GM23338 (cell line): Measurements from ENCODE around the gene REEP3. TPM values are rescaled to one million over a fixed set of nuclear protein-coding genes. Genes with fewer than 3 reads are reported as not detected.

Source experiments
- ATAC-seq: fragments of 200-7000 bp; cut with Tn5 transposase; 3 replicates; pipeline ENCODE4 v1.9.1; 2020
- DNase-seq: peaks from one replicate; pipeline ENCODE4 v3.0.0-alpha.2; 2015; ENCODE audit warnings: low spot score
- H2AFZ ChIP-seq: fragments of 200-600 bp; sonication (generic); 2 replicates; pipeline ENCODE4 v1.8.0; 2016; ENCODE audit warnings: antibody characterized with exemption, mild to moderate bottlenecking, moderate library complexity
- H3F3A ChIP-seq: fragments of 200-600 bp; sonication (generic); replicated peaks from 2 replicates; pipeline ENCODE4 v1.8.0; 2017; ENCODE audit warnings: antibody characterized with exemption, mixed run types, low read depth
- H3K27ac ChIP-seq: fragments of 200-600 bp; sonication (generic); 2 replicates; pipeline ENCODE4 v1.6.1; 2016; ENCODE audit warnings: low read depth
- H3K27me3 ChIP-seq: fragments of 200-600 bp; sonication (generic); 2 replicates; pipeline ENCODE4 v1.8.0; 2016; ENCODE audit warnings: mild to moderate bottlenecking, mixed run types, moderate library complexity; ENCODE audit not compliant: insufficient read depth
- H3K36me3 ChIP-seq: fragments of 200-600 bp; sonication (generic); 2 replicates; pipeline ENCODE4 v1.8.0; 2016; ENCODE audit warnings: mild to moderate bottlenecking; ENCODE audit not compliant: insufficient read depth
- H3K4me1 ChIP-seq: fragments of 200-600 bp; sonication (generic); 2 replicates; pipeline ENCODE4 v1.8.0; 2016; ENCODE audit warnings: mild to moderate bottlenecking, moderate library complexity; ENCODE audit not compliant: insufficient read depth
- H3K4me2 ChIP-seq: fragments of 200-600 bp; sonication (generic); 2 replicates; pipeline ENCODE4 v1.7.1; 2017; ENCODE audit warnings: mixed run types
- H3K4me3 ChIP-seq: fragments of 200-600 bp; sonication (generic); 2 replicates; pipeline ENCODE4 v1.6.1; 2016; ENCODE audit warnings: mixed run types
- H3K79me2 ChIP-seq: fragments of 200-600 bp; sonication (generic); replicated peaks from 2 replicates; pipeline ENCODE4 v1.8.0; 2017; ENCODE audit warnings: mild to moderate bottlenecking; ENCODE audit not compliant: insufficient read depth
- H3K9me2 ChIP-seq: fragments of 200-600 bp; sonication (generic); 2 replicates; pipeline ENCODE4 v1.8.0; 2017; ENCODE audit not compliant: insufficient read depth
- H4K20me1 ChIP-seq: fragments of 200-600 bp; sonication (generic); replicated peaks from 2 replicates; pipeline ENCODE4 v1.8.0; 2017; ENCODE audit warnings: mild to moderate bottlenecking; ENCODE audit not compliant: insufficient read depth
- H3K27ac Mint-ChIP-seq: 2 replicates; pipeline ENCODE4 v1.8.0; 2020; ENCODE audit warnings: inconsistent platforms, mild to moderate bottlenecking, moderate library complexity, mixed read lengths
- H3K27me3 Mint-ChIP-seq: 3 replicates; pipeline ENCODE4 v1.8.0; 2022; ENCODE audit warnings: low read depth, mild to moderate bottlenecking, moderate library complexity, mixed read lengths, inconsistent platforms; ENCODE audit not compliant: insufficient read depth, poor library complexity
- H3K36me3 Mint-ChIP-seq: 3 replicates; pipeline ENCODE4 v1.8.0; 2021; ENCODE audit warnings: low read depth, mild to moderate bottlenecking, inconsistent platforms, moderate library complexity, mixed read lengths
- H3K4me1 Mint-ChIP-seq: 3 replicates; pipeline ENCODE4 v1.8.0; 2020; ENCODE audit warnings: mild to moderate bottlenecking, inconsistent platforms, mixed read lengths
- H3K4me3 Mint-ChIP-seq: 3 replicates; pipeline ENCODE4 v1.8.0; 2021; ENCODE audit warnings: moderate library complexity, mild to moderate bottlenecking, inconsistent platforms, mixed read lengths
- H3K9me3 Mint-ChIP-seq: 3 replicates; pipeline ENCODE4 v1.8.0; 2020; ENCODE audit warnings: moderate library complexity, mild to moderate bottlenecking, inconsistent platforms, mixed read lengths
- CREB1 ChIP-seq: fragments of 250-450 bp; sonication (Bioruptor Pico); IDR thresholded peaks from 2 replicates; pipeline ENCODE4 v1.5.0; 2020; ENCODE audit warnings: low read depth, mild to moderate bottlenecking, moderate library complexity
- CTCF ChIP-seq, 2 experiments: fragments of 200-600 bp in 1 of 2; sonication (generic) in 1 of 2; conservative IDR thresholded peaks; 2 replicates each; pipeline versions ENCODE4 v1.5.1 to v1.6.1; 2016 to 2017; ENCODE audit warnings: antibody characterized with exemption in 2 of 2, low read depth in 2 of 2, mild to moderate bottlenecking in 2 of 2, moderate library complexity in 1 of 2
- EZH2 ChIP-seq: fragments of 200-600 bp; sonication (generic); IDR thresholded peaks from one replicate; pipeline ENCODE4 v1.8.0; 2017; ENCODE audit warnings: antibody characterized with exemption, mild to moderate bottlenecking, low read depth; ENCODE audit not compliant: unreplicated experiment
- EZH2phosphoT487 ChIP-seq: fragments of 200-600 bp; sonication (generic); IDR thresholded peaks from one replicate; pipeline ENCODE4 v1.8.1; 2018; ENCODE audit warnings: antibody characterized with exemption; ENCODE audit not compliant: unreplicated experiment
- JUNB ChIP-seq: IDR thresholded peaks from one replicate; pipeline ENCODE4 v1.6.1; 2016; ENCODE audit warnings: antibody characterized with exemption; ENCODE audit not compliant: unreplicated experiment
- NANOG ChIP-seq: IDR thresholded peaks from 2 replicates; pipeline ENCODE4 v1.6.1; 2016; ENCODE audit warnings: antibody characterized with exemption, borderline replicate concordance
- POLR2AphosphoS5 ChIP-seq: IDR thresholded peaks from 2 replicates; pipeline ENCODE4 v1.6.1; 2016; ENCODE audit warnings: antibody characterized with exemption, low read depth
- STAT1 ChIP-seq: IDR thresholded peaks from one replicate; pipeline ENCODE4 v1.6.1; 2016; ENCODE audit warnings: antibody characterized with exemption; ENCODE audit not compliant: unreplicated experiment
- ZNF114 ChIP-seq: fragments of 250-450 bp; sonication (Bioruptor Pico); IDR thresholded peaks from 2 replicates; pipeline ENCODE4 v1.5.0; 2020; ENCODE audit warnings: mild to moderate bottlenecking, moderate library complexity
- ZNF331 ChIP-seq: fragments of 250-450 bp; sonication (Bioruptor Pico); IDR thresholded peaks from 2 replicates; pipeline ENCODE4 v1.5.0; 2020; ENCODE audit warnings: low read depth, mild to moderate bottlenecking, moderate library complexity
- polyA plus RNA-seq: library from polyadenylated mRNA; unstranded; fragments of >200 nt; fragmentation: Nextera tagmentation; extraction: Ambion mirVana; gene quantifications from 2 replicates; pipeline ENCODE4 v1.2.1, GENCODE V29; 2016
- total RNA-seq: library from RNA; depleted of rRNA; stranded (reverse); fragments of >200 nt; shearing (Covaris generic); gene quantifications from 2 replicates; pipeline ENCODE4 v1.2.3, GENCODE V29; 2014
- TF ChIP-seq, protein P1 (sequence below): fragments of 250-450 bp; sonication (Bioruptor Pico); IDR thresholded peaks from 2 replicates; pipeline ENCODE4 v1.5.0; 2020; ENCODE audit warnings: mild to moderate bottlenecking, moderate library complexity
- TF ChIP-seq, protein P2 (sequence below): IDR thresholded peaks from one replicate; pipeline ENCODE4 v1.6.1; 2018; ENCODE audit warnings: antibody characterized with exemption; ENCODE audit not compliant: unreplicated experiment
- TF ChIP-seq, protein P3 (sequence below): IDR thresholded peaks from 2 replicates; pipeline ENCODE4 v1.6.1; 2016; ENCODE audit warnings: antibody characterized with exemption

Gene REEP3
- total and polyA plus RNA-seq, 2 experiments from 2014 or later: 29.5 to 48.7 TPM

GRCh38 chr10:63593576-63593975 lies 72.4 kb downstream of the REEP3 start:
- Histone ChIP-seq H3K9me2 (no peaks in the 10 kb centered on the region), H4K20me1 (no peaks in the 10 kb centered on the region), H2AFZ (no peak overlapping the region), H3K27me3 (no peaks in the 10 kb centered on the region), H3K4me2 (no peak overlapping the region), H3K4me1 (peaks cover 5% of the 10 kb centered on the region; the same call in 1 of the 2 replicates), H3F3A (no peaks in the 10 kb centered on the region), H3K79me2 (peaks cover 18% of the 10 kb centered on the region; the same call in 1 of the 2 replicates), H3K27ac (no peak overlapping the region; the same call in 1 of the 2 replicates), H3K36me3 (peaks cover 7% of the 10 kb centered on the region; the same call in 1 of the 2 replicates), H3K4me3 (no peak overlapping the region)
- ATAC-seq (no peak), DNase-seq (no peak)
- peaks cover 2% of the 10 kb centered on the region for H3K27me3 Mint-ChIP-seq
- peaks cover 17% of the 10 kb centered on the region; the same call in 2 of the 3 replicates for H3K36me3 Mint-ChIP-seq
- H3K4me1 Mint-ChIP-seq: no peaks in the 10 kb centered on the region; the same call in 1 of the 3 replicates
- H3K27ac Mint-ChIP-seq: no peak overlapping the region
- H3K4me3 Mint-ChIP-seq: no peak overlapping the region
- H3K9me3 Mint-ChIP-seq: no peaks in the 10 kb centered on the region
- TF ChIP-seq ZNF114 (CRISPR knock-in tag) (no peak), JUNB (no peak), POLR2AphosphoS5 (no peak), CREB1 (CRISPR knock-in tag) (no peak), EZH2 (no peak), STAT1 (no peak), ZNF331 (CRISPR knock-in tag) (no peak), EZH2phosphoT487 (no peak), NANOG (no peak), CTCF (conservative IDR thresholded peaks at IDR 0.05; ENCODE audit: low read depth in 2 of 2) (no peak)
- TF ChIP-seq, protein P1, sequence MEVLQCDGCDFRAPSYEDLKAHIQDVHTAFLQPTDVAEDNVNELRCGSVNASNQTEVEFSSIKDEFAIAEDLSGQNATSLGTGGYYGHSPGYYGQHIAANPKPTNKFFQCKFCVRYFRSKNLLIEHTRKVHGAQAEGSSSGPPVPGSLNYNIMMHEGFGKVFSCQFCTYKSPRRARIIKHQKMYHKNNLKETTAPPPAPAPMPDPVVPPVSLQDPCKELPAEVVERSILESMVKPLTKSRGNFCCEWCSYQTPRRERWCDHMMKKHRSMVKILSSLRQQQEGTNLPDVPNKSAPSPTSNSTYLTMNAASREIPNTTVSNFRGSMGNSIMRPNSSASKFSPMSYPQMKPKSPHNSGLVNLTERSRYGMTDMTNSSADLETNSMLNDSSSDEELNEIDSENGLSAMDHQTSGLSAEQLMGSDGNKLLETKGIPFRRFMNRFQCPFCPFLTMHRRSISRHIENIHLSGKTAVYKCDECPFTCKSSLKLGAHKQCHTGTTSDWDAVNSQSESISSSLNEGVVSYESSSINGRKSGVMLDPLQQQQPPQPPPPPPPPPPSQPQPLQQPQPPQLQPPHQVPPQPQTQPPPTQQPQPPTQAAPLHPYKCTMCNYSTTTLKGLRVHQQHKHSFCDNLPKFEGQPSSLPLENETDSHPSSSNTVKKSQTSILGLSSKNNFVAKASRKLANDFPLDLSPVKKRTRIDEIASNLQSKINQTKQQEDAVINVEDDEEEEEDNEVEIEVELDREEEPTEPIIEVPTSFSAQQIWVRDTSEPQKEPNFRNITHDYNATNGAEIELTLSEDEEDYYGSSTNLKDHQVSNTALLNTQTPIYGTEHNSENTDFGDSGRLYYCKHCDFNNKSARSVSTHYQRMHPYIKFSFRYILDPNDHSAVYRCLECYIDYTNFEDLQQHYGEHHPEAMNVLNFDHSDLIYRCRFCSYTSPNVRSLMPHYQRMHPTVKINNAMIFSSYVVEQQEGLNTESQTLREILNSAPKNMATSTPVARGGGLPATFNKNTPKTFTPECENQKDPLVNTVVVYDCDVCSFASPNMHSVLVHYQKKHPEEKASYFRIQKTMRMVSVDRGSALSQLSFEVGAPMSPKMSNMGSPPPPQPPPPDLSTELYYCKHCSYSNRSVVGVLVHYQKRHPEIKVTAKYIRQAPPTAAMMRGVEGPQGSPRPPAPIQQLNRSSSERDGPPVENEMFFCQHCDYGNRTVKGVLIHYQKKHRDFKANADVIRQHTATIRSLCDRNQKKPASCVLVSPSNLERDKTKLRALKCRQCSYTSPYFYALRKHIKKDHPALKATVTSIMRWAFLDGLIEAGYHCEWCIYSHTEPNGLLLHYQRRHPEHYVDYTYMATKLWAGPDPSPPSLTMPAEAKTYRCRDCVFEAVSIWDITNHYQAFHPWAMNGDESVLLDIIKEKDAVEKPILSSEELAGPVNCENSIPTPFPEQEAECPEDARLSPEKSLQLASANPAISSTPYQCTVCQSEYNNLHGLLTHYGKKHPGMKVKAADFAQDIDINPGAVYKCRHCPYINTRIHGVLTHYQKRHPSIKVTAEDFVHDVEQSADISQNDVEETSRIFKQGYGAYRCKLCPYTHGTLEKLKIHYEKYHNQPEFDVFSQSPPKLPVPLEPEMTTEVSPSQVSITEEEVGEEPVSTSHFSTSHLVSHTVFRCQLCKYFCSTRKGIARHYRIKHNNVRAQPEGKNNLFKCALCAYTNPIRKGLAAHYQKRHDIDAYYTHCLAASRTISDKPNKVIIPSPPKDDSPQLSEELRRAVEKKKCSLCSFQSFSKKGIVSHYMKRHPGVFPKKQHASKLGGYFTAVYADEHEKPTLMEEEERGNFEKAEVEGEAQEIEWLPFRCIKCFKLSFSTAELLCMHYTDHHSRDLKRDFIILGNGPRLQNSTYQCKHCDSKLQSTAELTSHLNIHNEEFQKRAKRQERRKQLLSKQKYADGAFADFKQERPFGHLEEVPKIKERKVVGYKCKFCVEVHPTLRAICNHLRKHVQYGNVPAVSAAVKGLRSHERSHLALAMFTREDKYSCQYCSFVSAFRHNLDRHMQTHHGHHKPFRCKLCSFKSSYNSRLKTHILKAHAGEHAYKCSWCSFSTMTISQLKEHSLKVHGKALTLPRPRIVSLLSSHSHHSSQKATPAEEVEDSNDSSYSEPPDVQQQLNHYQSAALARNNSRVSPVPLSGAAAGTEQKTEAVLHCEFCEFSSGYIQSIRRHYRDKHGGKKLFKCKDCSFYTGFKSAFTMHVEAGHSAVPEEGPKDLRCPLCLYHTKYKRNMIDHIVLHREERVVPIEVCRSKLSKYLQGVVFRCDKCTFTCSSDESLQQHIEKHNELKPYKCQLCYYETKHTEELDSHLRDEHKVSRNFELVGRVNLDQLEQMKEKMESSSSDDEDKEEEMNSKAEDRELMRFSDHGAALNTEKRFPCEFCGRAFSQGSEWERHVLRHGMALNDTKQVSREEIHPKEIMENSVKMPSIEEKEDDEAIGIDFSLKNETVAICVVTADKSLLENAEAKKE: no peak
- TF ChIP-seq, protein P2, sequence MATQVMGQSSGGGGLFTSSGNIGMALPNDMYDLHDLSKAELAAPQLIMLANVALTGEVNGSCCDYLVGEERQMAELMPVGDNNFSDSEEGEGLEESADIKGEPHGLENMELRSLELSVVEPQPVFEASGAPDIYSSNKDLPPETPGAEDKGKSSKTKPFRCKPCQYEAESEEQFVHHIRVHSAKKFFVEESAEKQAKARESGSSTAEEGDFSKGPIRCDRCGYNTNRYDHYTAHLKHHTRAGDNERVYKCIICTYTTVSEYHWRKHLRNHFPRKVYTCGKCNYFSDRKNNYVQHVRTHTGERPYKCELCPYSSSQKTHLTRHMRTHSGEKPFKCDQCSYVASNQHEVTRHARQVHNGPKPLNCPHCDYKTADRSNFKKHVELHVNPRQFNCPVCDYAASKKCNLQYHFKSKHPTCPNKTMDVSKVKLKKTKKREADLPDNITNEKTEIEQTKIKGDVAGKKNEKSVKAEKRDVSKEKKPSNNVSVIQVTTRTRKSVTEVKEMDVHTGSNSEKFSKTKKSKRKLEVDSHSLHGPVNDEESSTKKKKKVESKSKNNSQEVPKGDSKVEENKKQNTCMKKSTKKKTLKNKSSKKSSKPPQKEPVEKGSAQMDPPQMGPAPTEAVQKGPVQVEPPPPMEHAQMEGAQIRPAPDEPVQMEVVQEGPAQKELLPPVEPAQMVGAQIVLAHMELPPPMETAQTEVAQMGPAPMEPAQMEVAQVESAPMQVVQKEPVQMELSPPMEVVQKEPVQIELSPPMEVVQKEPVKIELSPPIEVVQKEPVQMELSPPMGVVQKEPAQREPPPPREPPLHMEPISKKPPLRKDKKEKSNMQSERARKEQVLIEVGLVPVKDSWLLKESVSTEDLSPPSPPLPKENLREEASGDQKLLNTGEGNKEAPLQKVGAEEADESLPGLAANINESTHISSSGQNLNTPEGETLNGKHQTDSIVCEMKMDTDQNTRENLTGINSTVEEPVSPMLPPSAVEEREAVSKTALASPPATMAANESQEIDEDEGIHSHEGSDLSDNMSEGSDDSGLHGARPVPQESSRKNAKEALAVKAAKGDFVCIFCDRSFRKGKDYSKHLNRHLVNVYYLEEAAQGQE: no peak
- TF ChIP-seq, protein P3, sequence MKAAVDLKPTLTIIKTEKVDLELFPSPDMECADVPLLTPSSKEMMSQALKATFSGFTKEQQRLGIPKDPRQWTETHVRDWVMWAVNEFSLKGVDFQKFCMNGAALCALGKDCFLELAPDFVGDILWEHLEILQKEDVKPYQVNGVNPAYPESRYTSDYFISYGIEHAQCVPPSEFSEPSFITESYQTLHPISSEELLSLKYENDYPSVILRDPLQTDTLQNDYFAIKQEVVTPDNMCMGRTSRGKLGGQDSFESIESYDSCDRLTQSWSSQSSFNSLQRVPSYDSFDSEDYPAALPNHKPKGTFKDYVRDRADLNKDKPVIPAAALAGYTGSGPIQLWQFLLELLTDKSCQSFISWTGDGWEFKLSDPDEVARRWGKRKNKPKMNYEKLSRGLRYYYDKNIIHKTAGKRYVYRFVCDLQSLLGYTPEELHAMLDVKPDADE: no peak
